Activated CD4-positive, alpha-beta memory T cell treated with anti-CD3 and anti-CD28 coated beads, Interleukin-2, amount 10 ng/mL, durations not matched to agents 7 days and 5 days (primary cell): ENCODE data around the gene BEND5. TPM values are rescaled to one million over a fixed set of nuclear protein-coding genes. Genes with fewer than 3 reads are reported as not detected.

Experiments
- CTCF ChIA-PET: fragments of 350-600 bp; sonication (Branson Sonifier 250); formaldehyde crosslinking; loops from one replicate; lab custom pipeline; 2021; ENCODE audit warnings: antibody characterized with exemption, inconsistent platforms; lab: Charles Lee
- POLR2A ChIA-PET: fragments of 350-600 bp; sonication (Branson Sonifier 250); formaldehyde crosslinking; loops from one replicate; lab custom pipeline; 2021; ENCODE audit warnings: antibody characterized with exemption; lab: Charles Lee
- DNase-seq: peaks from one replicate; pipeline ENCODE4 v3.0.0-alpha.2; 2020
- H3K27ac Mint-ChIP-seq: one replicate; pipeline ENCODE4 v1.8.0; 2021; ENCODE audit warnings: mild to moderate bottlenecking, mixed read lengths
- H3K27me3 Mint-ChIP-seq: one replicate; pipeline ENCODE4 v1.8.0; 2021; ENCODE audit warnings: mixed read lengths
- H3K36me3 Mint-ChIP-seq: one replicate; pipeline ENCODE4 v1.8.0; 2021; ENCODE audit warnings: low read depth, mixed read lengths
- H3K4me1 Mint-ChIP-seq: one replicate; pipeline ENCODE4 v1.8.0; 2021; ENCODE audit warnings: mixed read lengths
- H3K4me3 Mint-ChIP-seq: one replicate; pipeline ENCODE4 v1.8.0; 2021; ENCODE audit warnings: mild to moderate bottlenecking, mixed read lengths
- H3K9me3 Mint-ChIP-seq: one replicate; pipeline ENCODE4 v1.8.0; 2021; ENCODE audit warnings: mixed read lengths
- total RNA-seq, 2 experiments: library from RNA; stranded (reverse); gene quantifications; one replicate each; pipeline ENCODE4 v1.2.3, GENCODE V29; 2021

BEND5 gene
- total RNA-seq, 2 experiments from 2014 or later, result 0.80 to 1.3 TPM

- ChIA-PET POLR2A (no interaction called here), CTCF (no interaction called here)
- H3K9me3 Mint-ChIP-seq, result no peaks in the 10 kb centered on the region
- no peak overlapping the region for H3K4me3 Mint-ChIP-seq
- DNase-seq, result no peak
- H3K27ac Mint-ChIP-seq, result no peak overlapping the region
- H3K27me3 Mint-ChIP-seq, result no peaks in the 10 kb centered on the region
- H3K36me3 Mint-ChIP-seq, result no peaks in the 10 kb centered on the region
- peaks cover 2% of the 10 kb centered on the region for H3K4me1 Mint-ChIP-seq
These were observed 50.0 kb downstream of the BEND5 start for GRCh38 chr1:48726557-48727215.

- Mint-ChIP-seq H3K4me1 (peaks cover 2% of the 10 kb centered on the region), H3K27me3 (no peaks in the 10 kb centered on the region), H3K36me3 (no peaks in the 10 kb centered on the region), H3K9me3 (no peaks in the 10 kb centered on the region), H3K27ac (no peak overlapping the region), H3K4me3 (no peak overlapping the region)
- ChIA-PET POLR2A (no interaction called here), CTCF (no interaction called here)
- no peak for DNase-seq
These were observed 50.6 kb downstream of the BEND5 start for GRCh38 chr1:48726139-48726538.

- POLR2A ChIA-PET, result no interaction called here
- CTCF ChIA-PET, result no interaction called here
- H3K36me3 Mint-ChIP-seq, result no peaks in the 10 kb centered on the region
- H3K9me3 Mint-ChIP-seq, result no peaks in the 10 kb centered on the region
- no peak overlapping the region for H3K4me3 Mint-ChIP-seq
- no peaks in the 10 kb centered on the region for H3K27me3 Mint-ChIP-seq
- H3K27ac Mint-ChIP-seq, result no peak overlapping the region
- H3K4me1 Mint-ChIP-seq, result peaks cover 2% of the 10 kb centered on the region
- DNase-seq, result no peak
These were observed 51.2 kb downstream of the BEND5 start for GRCh38 chr1:48725341-48726046.

GRCh38 chr1:48720929-48721328, 55.8 kb downstream of the BEND5 start:
- Mint-ChIP-seq H3K36me3 (no peaks in the 10 kb centered on the region), H3K9me3 (no peaks in the 10 kb centered on the region), H3K27ac (no peak overlapping the region), H3K4me1 (no peaks in the 10 kb centered on the region), H3K27me3 (no peaks in the 10 kb centered on the region), H3K4me3 (no peak overlapping the region)
- POLR2A ChIA-PET, result no interaction called here
- CTCF ChIA-PET, result no interaction called here
- DNase-seq, result no peak

- H3K36me3 Mint-ChIP-seq, result no peaks in the 10 kb centered on the region
- POLR2A ChIA-PET, result no interaction called here
- H3K4me3 Mint-ChIP-seq, result no peak overlapping the region
- H3K9me3 Mint-ChIP-seq, result no peaks in the 10 kb centered on the region
- no peaks in the 10 kb centered on the region for H3K4me1 Mint-ChIP-seq
- CTCF ChIA-PET, result no interaction called here
- no peak for DNase-seq
- H3K27me3 Mint-ChIP-seq, result no peaks in the 10 kb centered on the region
- no peak overlapping the region for H3K27ac Mint-ChIP-seq
These were observed 58.0 kb downstream of the BEND5 start for GRCh38 chr1:48718705-48719104.

GRCh38 chr1:48718116-48718630, 58.5 kb downstream of the BEND5 start:
- Mint-ChIP-seq H3K27ac (no peak overlapping the region), H3K4me1 (no peaks in the 10 kb centered on the region), H3K36me3 (no peaks in the 10 kb centered on the region), H3K27me3 (no peaks in the 10 kb centered on the region), H3K4me3 (no peak overlapping the region), H3K9me3 (no peaks in the 10 kb centered on the region)
- ChIA-PET POLR2A (no interaction called here), CTCF (no interaction called here)
- no peak for DNase-seq

GRCh38 chr1:48717082-48717481, 59.6 kb downstream of the BEND5 start:
- H3K4me1 Mint-ChIP-seq, result no peaks in the 10 kb centered on the region
- no peak overlapping the region for H3K27ac Mint-ChIP-seq
- no peak for DNase-seq
- H3K36me3 Mint-ChIP-seq, result no peaks in the 10 kb centered on the region
- POLR2A ChIA-PET, result no interaction called here
- CTCF ChIA-PET, result no interaction called here
- H3K4me3 Mint-ChIP-seq, result no peak overlapping the region
- H3K27me3 Mint-ChIP-seq, result no peaks in the 10 kb centered on the region
- H3K9me3 Mint-ChIP-seq, result no peaks in the 10 kb centered on the region

- POLR2A ChIA-PET, result no interaction called here
- Mint-ChIP-seq H3K27me3 (no peaks in the 10 kb centered on the region), H3K27ac (no peak overlapping the region), H3K36me3 (no peaks in the 10 kb centered on the region), H3K9me3 (no peaks in the 10 kb centered on the region), H3K4me3 (no peak overlapping the region), H3K4me1 (no peaks in the 10 kb centered on the region)
- no peak for DNase-seq
- CTCF ChIA-PET, result no interaction called here
These were observed 60.8 kb downstream of the BEND5 start for GRCh38 chr1:48715921-48716320.

GRCh38 chr1:48710915-48711314, 65.8 kb downstream of the BEND5 start:
- POLR2A ChIA-PET, result no interaction called here
- CTCF ChIA-PET, result no interaction called here
- H3K27ac Mint-ChIP-seq, result no peak overlapping the region
- DNase-seq, result no peak
- H3K27me3 Mint-ChIP-seq, result no peaks in the 10 kb centered on the region
- no peak overlapping the region for H3K4me3 Mint-ChIP-seq
- no peaks in the 10 kb centered on the region for H3K9me3 Mint-ChIP-seq
- no peaks in the 10 kb centered on the region for H3K4me1 Mint-ChIP-seq
- no peaks in the 10 kb centered on the region for H3K36me3 Mint-ChIP-seq

- Mint-ChIP-seq H3K4me3 (no peak overlapping the region), H3K4me1 (no peaks in the 10 kb centered on the region), H3K27me3 (no peaks in the 10 kb centered on the region), H3K9me3 (no peaks in the 10 kb centered on the region), H3K27ac (no peak overlapping the region), H3K36me3 (no peaks in the 10 kb centered on the region)
- no peak for DNase-seq
- ChIA-PET CTCF (no interaction called here), POLR2A (no interaction called here)
These were observed 66.4 kb downstream of the BEND5 start for GRCh38 chr1:48710318-48710717.

- Mint-ChIP-seq H3K27me3 (peaks cover 4% of the 10 kb centered on the region), H3K9me3 (no peaks in the 10 kb centered on the region), H3K4me3 (no peak overlapping the region), H3K4me1 (no peaks in the 10 kb centered on the region), H3K27ac (no peak overlapping the region), H3K36me3 (no peaks in the 10 kb centered on the region)
- POLR2A ChIA-PET, result no interaction called here
- DNase-seq, result no peak
- CTCF ChIA-PET, result interaction anchor here (1.0 to 1.7 kb wide), 2 partner anchors 9 to 27 kb away, joined by 3 to 6 read pairs; no protein-coding TSS in a partner anchor
These were observed 72.0 kb downstream of the BEND5 start for GRCh38 chr1:48704736-48705135.

GRCh38 chr1:48701445-48701844, 75.2 kb downstream of the BEND5 start:
- Mint-ChIP-seq H3K9me3 (no peaks in the 10 kb centered on the region), H3K27ac (no peak overlapping the region), H3K4me3 (no peak overlapping the region), H3K4me1 (no peaks in the 10 kb centered on the region), H3K36me3 (no peaks in the 10 kb centered on the region), H3K27me3 (peaks cover 4% of the 10 kb centered on the region)
- POLR2A ChIA-PET, result no interaction called here
- CTCF ChIA-PET, result no interaction called here
- DNase-seq, result no peak

GRCh38 chr1:48697066-48697707, 79.5 kb downstream of the BEND5 start:
- POLR2A ChIA-PET, result no interaction called here
- no peaks in the 10 kb centered on the region for H3K9me3 Mint-ChIP-seq
- H3K4me3 Mint-ChIP-seq, result no peak overlapping the region
- no peak overlapping the region for H3K27ac Mint-ChIP-seq
- H3K4me1 Mint-ChIP-seq, result no peaks in the 10 kb centered on the region
- CTCF ChIA-PET, result interaction anchor here (0.9 to 3.2 kb wide), 7 partner anchors 11 to 126 kb away, joined by 3 to 17 read pairs (median 3); no protein-coding TSS in a partner anchor
- DNase-seq, result peak; percentile 53
- no peaks in the 10 kb centered on the region for H3K27me3 Mint-ChIP-seq
- H3K36me3 Mint-ChIP-seq, result no peaks in the 10 kb centered on the region
